ENCODE results near the gene DYDC2. TPM values are rescaled to one million over a fixed set of nuclear protein-coding genes. Genes with fewer than 3 reads are reported as not detected.

DYDC2 gene
- polyA plus RNA-seq, 1 donor (not counting 4 experiments of a cell fraction or from before 2014, with no cell fraction given), result not detected

GRCh38 chr10:80359644-80360043 lies 3.1 kb downstream of the DYDC2 start:
- FAIRE-seq (no peak), DNase-seq (ENCODE audit: low read depth, low spot score) (no peak)
- no peak overlapping the region for H3K27ac ChIP-seq (ENCODE audit: control insufficient read depth, insufficient read depth, low read length)
- H3K79me2 ChIP-seq (ENCODE audit: control insufficient read depth, insufficient read depth, low read length), result no peaks in the 10 kb centered on the region
- no peaks in the 10 kb centered on the region for H3K9me3 ChIP-seq (ENCODE audit: control insufficient read depth, low read depth, low read length)
- no peaks in the 10 kb centered on the region for H4K20me1 ChIP-seq (ENCODE audit: control insufficient read depth, extremely low read depth, insufficient read depth, low read length)
- no peaks in the 10 kb centered on the region for H3K9me1 ChIP-seq (ENCODE audit: control insufficient read depth, extremely low read depth, insufficient read depth, low read length)
- H3K9ac ChIP-seq (ENCODE audit: control insufficient read depth, extremely low read depth, insufficient read depth, low read length), result no peak overlapping the region
- no peak overlapping the region for H3K4me2 ChIP-seq (ENCODE audit: control insufficient read depth, extremely low read depth, insufficient read depth, low read depth, low read length)
- no peaks in the 10 kb centered on the region for H3K36me3 ChIP-seq (ENCODE audit: control insufficient read depth in 2 of 2, extremely low read depth in 1 of 2, insufficient read depth in 2 of 2, low read length in 2 of 2)
- no peak overlapping the region for H3K4me3 ChIP-seq (ENCODE audit: control insufficient read depth in 2 of 3, extremely low read depth in 1 of 3, insufficient read depth in 2 of 3, low read depth in 1 of 3, low read length in 3 of 3)
- dilution Hi-C loops (cut with MboI; ENCODE audit: extremely low pct_ligation_motif_present, low sequenced_read_pairs), result loop anchor here (25.0 kb wide), 1 partner anchor 97 kb away; no protein-coding TSS in a partner anchor
- H2AFZ ChIP-seq (ENCODE audit: control insufficient read depth, low read length), result no peak overlapping the region
- H3K27me3 ChIP-seq (ENCODE audit: control insufficient read depth, extremely low read depth, insufficient read depth, low read length), result peaks cover 11% of the 10 kb centered on the region
- TF ChIP-seq EZH2 (IDR thresholded peaks at IDR 0.05; ENCODE audit: low read length) (no peak), CTCF (optimal IDR thresholded peaks at IDR 0.05 in 1 of 3, IDR thresholded peaks at IDR 0.05 in 1 of 3, conservative IDR thresholded peaks at IDR 0.05 in 1 of 3; ENCODE audit: extremely low read depth in 1 of 3, insufficient read depth in 2 of 3, low read length in 3 of 3) (no peak)
- H3K4me1 ChIP-seq (ENCODE audit: control insufficient read depth, extremely low read depth, insufficient read depth, low read length), result no peaks in the 10 kb centered on the region

GRCh38 chr10:80365510-80365909 lies 8.9 kb downstream of the DYDC2 start:
- Histone ChIP-seq H3K4me1 (ENCODE audit: control insufficient read depth, extremely low read depth, insufficient read depth, low read length) (no peaks in the 10 kb centered on the region), H3K9me1 (ENCODE audit: control insufficient read depth, extremely low read depth, insufficient read depth, low read length) (no peaks in the 10 kb centered on the region), H3K4me3 (ENCODE audit: control insufficient read depth in 2 of 3, extremely low read depth in 1 of 3, insufficient read depth in 2 of 3, low read depth in 1 of 3, low read length in 3 of 3) (no peak overlapping the region), H3K4me2 (ENCODE audit: control insufficient read depth, extremely low read depth, insufficient read depth, low read depth, low read length) (no peak overlapping the region), H3K27me3 (ENCODE audit: control insufficient read depth, extremely low read depth, insufficient read depth, low read length) (no peaks in the 10 kb centered on the region), H3K27ac (ENCODE audit: control insufficient read depth, insufficient read depth, low read length) (no peak overlapping the region), H3K9ac (ENCODE audit: control insufficient read depth, extremely low read depth, insufficient read depth, low read length) (no peak overlapping the region), H4K20me1 (ENCODE audit: control insufficient read depth, extremely low read depth, insufficient read depth, low read length) (no peaks in the 10 kb centered on the region), H3K9me3 (ENCODE audit: control insufficient read depth, low read depth, low read length) (no peaks in the 10 kb centered on the region), H3K79me2 (ENCODE audit: control insufficient read depth, insufficient read depth, low read length) (no peaks in the 10 kb centered on the region), H3K36me3 (ENCODE audit: control insufficient read depth in 2 of 2, extremely low read depth in 1 of 2, insufficient read depth in 2 of 2, low read length in 2 of 2) (no peaks in the 10 kb centered on the region), H2AFZ (ENCODE audit: control insufficient read depth, low read length) (no peak overlapping the region)
- dilution Hi-C loops (cut with MboI; ENCODE audit: extremely low pct_ligation_motif_present, low sequenced_read_pairs), result loop anchor here (25.0 kb wide), 1 partner anchor 103 kb away; no protein-coding TSS in a partner anchor
- DNase-seq (ENCODE audit: low read depth, low spot score) (no peak), FAIRE-seq (no peak)
- TF ChIP-seq EZH2 (IDR thresholded peaks at IDR 0.05; ENCODE audit: low read length) (no peak), CTCF (optimal IDR thresholded peaks at IDR 0.05 in 1 of 3, IDR thresholded peaks at IDR 0.05 in 1 of 3, conservative IDR thresholded peaks at IDR 0.05 in 1 of 3; ENCODE audit: extremely low read depth in 1 of 3, insufficient read depth in 2 of 3, low read length in 3 of 3) (no peak)

Measured in keratinocyte (primary cell).